OCI-LY7 (cell line): ENCODE results near the gene RAP2B. TPM values are rescaled to one million over a fixed set of nuclear protein-coding genes. Genes with fewer than 3 reads are reported as not detected.

Source experiments
- BruUV-seq: library from RNA; stranded (reverse); fragments of 400-500 nt; replicated peaks from 2 replicates; lab custom pipeline; 2021; lab: Mats Ljungman, UMichigan
- CTCF ChIA-PET: fragments of 300-600 bp; sonication (Branson Sonifier 250); formaldehyde crosslinking; loops from one replicate; lab custom pipeline; 2022; ENCODE audit warnings: antibody characterized with exemption; ENCODE audit not compliant: unreplicated experiment; lab: Charles Lee
- POLR2A ChIA-PET: fragments of 300-600 bp; sonication (Branson Sonifier 250); formaldehyde crosslinking; loops from one replicate; lab custom pipeline; 2022; ENCODE audit warnings: antibody characterized with exemption; lab: Charles Lee
- DNase-seq: peaks from one replicate; pipeline ENCODE4 v3.0.0-alpha.2; 2015; ENCODE audit warnings: low spot score
- H2AFZ ChIP-seq: fragments of 200-600 bp; sonication (generic), shearing (Covaris generic); 2 replicates; pipeline ENCODE4 v1.6.1; 2014; ENCODE audit warnings: mild to moderate bottlenecking, antibody characterized with exemption, low read length, moderate library complexity
- H3K27ac ChIP-seq: fragments of 200-600 bp; sonication (generic); 2 replicates; pipeline ENCODE4 v1.5.1; 2014; ENCODE audit warnings: mixed run types, low read depth, mild to moderate bottlenecking, moderate library complexity, low read length, inconsistent platforms; ENCODE audit not compliant: poor library complexity, severe bottlenecking
- H3K36me3 ChIP-seq: fragments of 200-600 bp; sonication (generic); 2 replicates; pipeline ENCODE4 v1.6.1; 2014; ENCODE audit warnings: mild to moderate bottlenecking, antibody characterized with exemption, low read length, moderate library complexity, mixed read lengths; ENCODE audit not compliant: insufficient read depth
- H3K4me1 ChIP-seq: fragments of 200-600 bp; sonication (generic); 2 replicates; pipeline ENCODE4 v1.5.1; 2014; ENCODE audit warnings: mild to moderate bottlenecking, low read length; ENCODE audit not compliant: insufficient read depth, poor library complexity, severe bottlenecking
- H3K4me2 ChIP-seq: fragments of 200-600 bp; sonication (generic); 2 replicates; pipeline ENCODE4 v1.6.1; 2014; ENCODE audit warnings: mild to moderate bottlenecking, low read length
- H3K4me3 ChIP-seq: fragments of 200-600 bp; sonication (generic); 2 replicates; pipeline ENCODE4 v1.5.1; 2014; ENCODE audit warnings: mild to moderate bottlenecking, low read depth, low read length; ENCODE audit not compliant: poor library complexity, severe bottlenecking
- H3K79me2 ChIP-seq: fragments of 200-600 bp; sonication (generic); 2 replicates; pipeline ENCODE4 v1.6.1; 2016; ENCODE audit warnings: low read depth, mild to moderate bottlenecking, low read length, moderate library complexity, mixed read lengths; ENCODE audit not compliant: insufficient read depth
- H3K9me2 ChIP-seq: fragments of 200-600 bp; sonication (generic); 2 replicates; pipeline ENCODE4 v1.6.1; 2016; ENCODE audit warnings: mild to moderate bottlenecking, low read length, mixed read lengths; ENCODE audit not compliant: insufficient read depth
- H3K9me3 ChIP-seq: fragments of 200-600 bp; sonication (generic); 2 replicates; pipeline ENCODE4 v1.6.1; 2014; ENCODE audit warnings: mild to moderate bottlenecking, mixed run types, low read length, mixed read lengths
- H4K20me1 ChIP-seq: fragments of 200-600 bp; sonication (generic); 2 replicates; pipeline ENCODE4 v1.6.1; 2014; ENCODE audit warnings: mild to moderate bottlenecking, antibody characterized with exemption, low read length, moderate library complexity, mixed read lengths; ENCODE audit not compliant: insufficient read depth
- EZH2phosphoT487 ChIP-seq: fragments of 200-600 bp; sonication (generic); IDR thresholded peaks from 2 replicates; pipeline ENCODE4 v1.6.1; 2018; ENCODE audit warnings: low read depth, borderline replicate concordance, mild to moderate bottlenecking, mixed run types, antibody characterized with exemption, low read length, moderate library complexity, mixed read lengths
- intact Hi-C: fragments of 100-400 bp; cut with micrococcal nuclease; formaldehyde crosslinking; loops from one replicate; pipeline ENCODE4 v1.10.0; 2022; ENCODE audit not compliant: unreplicated experiment
- total RNA-seq, 2 experiments: library from RNA; depleted of rRNA in 1 of 2; stranded (reverse); fragments of >200 nt in 1 of 2; shearing (Covaris generic) in 1 of 2; gene quantifications; 2 replicates each; pipeline ENCODE4 v1.2.3, GENCODE V29; 2014 to 2022
- TF ChIP-seq, protein P1 (sequence below): fragments of 200-600 bp; sonication (generic); conservative IDR thresholded peaks from 2 replicates; pipeline ENCODE4 v1.5.1; 2014; ENCODE audit warnings: mild to moderate bottlenecking, antibody characterized with exemption, low read length, moderate library complexity, mixed read lengths

Gene RAP2B
- total RNA-seq, 2 experiments from 2014 or later = 11.3 to 15.1 TPM

GRCh38 chr3:153195349-153195879, 33.4 kb downstream of the RAP2B start:
- no peaks in the 10 kb centered on the region for H3K36me3 ChIP-seq
- no TSS peak for BruUV-seq
- ChIA-PET CTCF (no interaction called here), POLR2A (no interaction called here)
- H4K20me1 ChIP-seq = no peaks in the 10 kb centered on the region
- no peak overlapping the region for H3K27ac ChIP-seq
- no peak overlapping the region for H2AFZ ChIP-seq
- intact Hi-C loops = no loop called here
- H3K79me2 ChIP-seq = no peaks in the 10 kb centered on the region
- no peaks in the 10 kb centered on the region for H3K4me1 ChIP-seq
- H3K9me3 ChIP-seq = no peaks in the 10 kb centered on the region
- H3K4me2 ChIP-seq = no peak overlapping the region
- H3K4me3 ChIP-seq = no peak overlapping the region
- no peak for TF ChIP-seq EZH2phosphoT487
- TF ChIP-seq, protein P1, sequence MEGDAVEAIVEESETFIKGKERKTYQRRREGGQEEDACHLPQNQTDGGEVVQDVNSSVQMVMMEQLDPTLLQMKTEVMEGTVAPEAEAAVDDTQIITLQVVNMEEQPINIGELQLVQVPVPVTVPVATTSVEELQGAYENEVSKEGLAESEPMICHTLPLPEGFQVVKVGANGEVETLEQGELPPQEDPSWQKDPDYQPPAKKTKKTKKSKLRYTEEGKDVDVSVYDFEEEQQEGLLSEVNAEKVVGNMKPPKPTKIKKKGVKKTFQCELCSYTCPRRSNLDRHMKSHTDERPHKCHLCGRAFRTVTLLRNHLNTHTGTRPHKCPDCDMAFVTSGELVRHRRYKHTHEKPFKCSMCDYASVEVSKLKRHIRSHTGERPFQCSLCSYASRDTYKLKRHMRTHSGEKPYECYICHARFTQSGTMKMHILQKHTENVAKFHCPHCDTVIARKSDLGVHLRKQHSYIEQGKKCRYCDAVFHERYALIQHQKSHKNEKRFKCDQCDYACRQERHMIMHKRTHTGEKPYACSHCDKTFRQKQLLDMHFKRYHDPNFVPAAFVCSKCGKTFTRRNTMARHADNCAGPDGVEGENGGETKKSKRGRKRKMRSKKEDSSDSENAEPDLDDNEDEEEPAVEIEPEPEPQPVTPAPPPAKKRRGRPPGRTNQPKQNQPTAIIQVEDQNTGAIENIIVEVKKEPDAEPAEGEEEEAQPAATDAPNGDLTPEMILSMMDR = no peak
- no peak for DNase-seq
- H3K9me2 ChIP-seq = no peaks in the 10 kb centered on the region

GRCh38 chr3:153209596-153209995, 47.6 kb downstream of the RAP2B start:
- intact Hi-C loops = no loop called here
- Histone ChIP-seq H3K4me3 (no peak overlapping the region), H3K9me3 (no peaks in the 10 kb centered on the region), H3K27ac (no peak overlapping the region), H3K9me2 (no peaks in the 10 kb centered on the region), H4K20me1 (no peaks in the 10 kb centered on the region), H3K36me3 (no peaks in the 10 kb centered on the region), H3K79me2 (no peaks in the 10 kb centered on the region), H2AFZ (no peak overlapping the region), H3K4me1 (no peaks in the 10 kb centered on the region), H3K4me2 (no peak overlapping the region)
- CTCF ChIA-PET = no interaction called here
- no TSS peak for BruUV-seq
- POLR2A ChIA-PET = interaction anchor here (1.2 kb wide), 1 partner anchor 46 kb away, joined by 5 read pairs; no protein-coding TSS in a partner anchor
- no peak for DNase-seq
- TF ChIP-seq EZH2phosphoT487 = no peak
- TF ChIP-seq, protein P1 = no peak

- H4K20me1 ChIP-seq = no peaks in the 10 kb centered on the region
- no peak overlapping the region for H2AFZ ChIP-seq
- no peaks in the 10 kb centered on the region for H3K9me3 ChIP-seq
- H3K27ac ChIP-seq = no peak overlapping the region
- H3K4me3 ChIP-seq = no peak overlapping the region
- H3K36me3 ChIP-seq = no peaks in the 10 kb centered on the region
- ChIA-PET POLR2A (interaction anchor here (0.6 kb wide), 1 partner anchor 245 kb away, joined by 3 read pairs; no protein-coding TSS in a partner anchor), CTCF (no interaction called here)
- no peak for TF ChIP-seq EZH2phosphoT487
- TF ChIP-seq, protein P1 = no peak
- H3K4me2 ChIP-seq = no peak overlapping the region
- H3K4me1 ChIP-seq = no peaks in the 10 kb centered on the region
- DNase-seq = no peak
- no TSS peak for BruUV-seq
- intact Hi-C loops = no loop called here
- H3K9me2 ChIP-seq = no peaks in the 10 kb centered on the region
- no peaks in the 10 kb centered on the region for H3K79me2 ChIP-seq
Measured at GRCh38 chr3:153210146-153210545, 48.1 kb downstream of the RAP2B start.
